HUDEP-2 (cell line): Measurements from ENCODE around the gene RAB3D.
"Not testable (repeated sequence)": the region's sequence is repeated elsewhere in the genome, so short reads cannot be mapped to it uniquely, and the experiment has no call there.

Source experiments
- DNase-seq, 76 experiments: peaks; one replicate each; lab custom pipeline; 2025; ENCODE audit not compliant: unreplicated experiment in 76 of 76; lab: John Stamatoyannopoulos, UW

Gene RAB3D

GRCh38 chr19:11342429-11342828 lies 3.0 kb upstream of the RAB3D start:
- no peak for DNase-seq

- DNase-seq: not testable (repeated sequence)
Observed at GRCh38 chr19:11340099-11340467, 626 bp upstream of the RAB3D start.

- DNase-seq: peak in 1 of 76 experiments; percentile 8
Observed at GRCh38 chr19:11338569-11339253, 746 bp downstream of the RAB3D start.

- no peak for DNase-seq
Observed at GRCh38 chr19:11338121-11338520, 1.3 kb downstream of the RAB3D start.

- no peak for DNase-seq
Observed at GRCh38 chr19:11337080-11337479, 2.4 kb downstream of the RAB3D start.

- no peak for DNase-seq
Observed at GRCh38 chr19:11335449-11336146, 3.9 kb downstream of the RAB3D start.

- not testable (repeated sequence) for DNase-seq
Observed at GRCh38 chr19:11333838-11334237, 5.6 kb downstream of the RAB3D start.

DNA sequence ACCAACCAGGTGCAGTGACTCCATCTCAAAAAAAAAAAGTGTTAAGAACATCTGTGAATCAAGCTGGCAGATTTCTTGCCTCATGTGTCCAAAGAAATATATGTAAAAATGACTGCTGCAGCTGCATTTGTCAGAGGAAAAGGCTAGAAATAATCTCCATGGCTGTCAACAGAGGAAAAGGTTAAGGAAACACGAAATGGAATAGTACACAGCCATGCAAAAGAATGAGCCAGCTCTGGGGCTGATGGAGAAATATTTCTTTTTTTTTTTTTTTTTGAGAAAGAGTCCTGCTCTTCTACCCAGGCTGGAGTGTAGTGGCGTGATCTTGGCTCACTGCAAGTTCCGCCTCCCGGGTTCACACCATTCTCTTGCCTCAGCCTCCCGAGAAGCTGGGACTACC lies 6.6 kb downstream of the RAB3D start:
- DNase-seq: no peak

DNA sequence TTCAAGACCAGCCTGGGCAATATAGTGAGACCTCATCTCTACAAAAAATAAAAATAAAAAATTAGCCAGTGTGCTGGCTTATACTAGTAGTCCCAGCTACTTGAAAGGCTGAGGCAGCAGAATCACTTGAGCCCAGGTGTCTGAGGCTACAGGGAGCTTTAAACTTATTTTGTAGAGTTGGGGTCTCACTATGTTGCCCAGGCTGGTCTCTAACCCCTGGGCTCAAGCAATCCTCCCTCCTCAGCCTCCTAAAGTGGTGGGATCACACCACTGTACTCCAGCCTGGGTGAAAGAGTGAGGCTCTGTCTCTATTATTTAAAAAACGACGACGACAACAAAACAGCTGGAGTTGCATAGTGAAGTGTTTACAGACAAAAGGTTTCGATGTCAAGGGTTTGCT lies 8.0 kb downstream of the RAB3D start:
- DNase-seq: no peak

GRCh38 chr19:11330127-11330526 lies 9.3 kb downstream of the RAB3D start:
- DNase-seq: no peak

DNA sequence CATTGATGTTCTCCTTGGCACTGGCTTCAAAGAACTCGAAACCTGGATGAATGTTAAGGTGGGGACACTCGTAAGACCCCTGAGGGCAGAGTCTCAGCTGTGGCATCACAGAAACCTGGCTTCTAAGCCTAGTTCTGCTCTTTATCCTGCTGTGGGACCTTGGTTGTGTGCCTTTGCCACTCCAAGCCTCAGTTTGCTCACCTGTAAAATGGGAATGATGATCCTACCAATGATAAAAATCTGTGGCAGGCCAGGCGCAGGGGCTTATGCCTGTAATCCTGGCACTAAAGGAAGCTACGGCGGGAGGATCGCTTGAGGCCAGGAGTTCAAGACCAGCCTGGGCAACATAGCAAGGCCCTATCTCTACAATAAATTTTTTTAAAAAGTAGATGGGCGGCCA lies 13.9 kb downstream of the RAB3D start:
- no peak for DNase-seq

DNA sequence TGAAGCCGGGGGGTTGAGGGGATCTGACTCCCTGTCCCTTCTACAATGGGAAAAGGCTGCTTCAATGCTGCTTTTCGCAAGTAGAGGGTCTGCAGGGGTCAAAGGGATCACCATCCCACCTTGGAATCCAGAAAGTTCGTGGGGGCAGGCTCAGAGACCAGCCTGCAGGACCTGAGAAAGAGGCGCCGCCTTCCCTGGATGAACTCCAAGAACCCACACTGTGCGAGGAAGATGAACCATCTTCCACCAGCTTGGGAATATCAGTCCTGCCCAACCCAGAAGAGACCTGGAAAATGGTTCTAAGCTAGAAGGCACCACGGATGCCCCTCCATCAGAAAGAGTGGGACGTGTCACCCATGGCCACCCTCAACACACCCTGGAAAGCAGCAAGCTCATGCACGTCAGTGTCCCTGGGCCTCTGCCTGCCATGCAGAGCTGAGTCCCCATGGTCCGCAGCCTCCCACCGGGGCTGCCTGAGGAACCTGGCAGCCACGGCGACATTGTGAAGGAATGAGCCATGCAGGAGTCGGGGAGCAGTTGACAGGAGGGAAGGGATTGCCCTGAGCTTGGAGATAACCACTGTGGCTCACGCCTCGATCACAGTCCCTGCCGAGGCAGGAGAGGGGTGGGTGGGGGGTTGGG lies 14.6 kb downstream of the RAB3D start:
- DNase-seq: no peak

- peak in 4 of 76 experiments; percentile 10 to 30 (median 14) for DNase-seq
Observed at GRCh38 chr19:11324079-11324661, 15.3 kb downstream of the RAB3D start.

DNA sequence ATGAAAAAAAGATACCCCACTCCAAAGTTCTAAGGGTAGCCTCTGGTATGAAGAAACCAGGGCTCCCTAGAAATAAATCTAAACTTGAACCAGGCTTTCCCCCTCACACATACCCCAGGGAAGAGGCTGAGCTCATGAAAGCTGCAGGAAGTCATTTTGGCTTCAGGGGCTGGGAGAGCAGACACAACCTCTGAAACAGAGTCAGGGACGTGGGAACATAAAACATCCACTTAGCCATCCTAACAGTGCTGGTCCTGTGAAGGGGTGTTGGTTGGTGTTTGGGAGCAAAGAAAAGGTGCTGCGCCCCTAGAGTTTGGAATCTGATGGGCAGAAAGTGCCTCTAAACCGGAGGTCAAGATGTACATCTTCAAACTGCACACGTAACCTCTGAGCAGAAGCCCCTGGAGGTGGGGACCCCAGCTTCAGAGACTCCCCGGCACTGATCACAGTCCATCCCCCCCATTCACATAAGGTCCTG lies 15.8 kb downstream of the RAB3D start:
- DNase-seq: no peak

DNA sequence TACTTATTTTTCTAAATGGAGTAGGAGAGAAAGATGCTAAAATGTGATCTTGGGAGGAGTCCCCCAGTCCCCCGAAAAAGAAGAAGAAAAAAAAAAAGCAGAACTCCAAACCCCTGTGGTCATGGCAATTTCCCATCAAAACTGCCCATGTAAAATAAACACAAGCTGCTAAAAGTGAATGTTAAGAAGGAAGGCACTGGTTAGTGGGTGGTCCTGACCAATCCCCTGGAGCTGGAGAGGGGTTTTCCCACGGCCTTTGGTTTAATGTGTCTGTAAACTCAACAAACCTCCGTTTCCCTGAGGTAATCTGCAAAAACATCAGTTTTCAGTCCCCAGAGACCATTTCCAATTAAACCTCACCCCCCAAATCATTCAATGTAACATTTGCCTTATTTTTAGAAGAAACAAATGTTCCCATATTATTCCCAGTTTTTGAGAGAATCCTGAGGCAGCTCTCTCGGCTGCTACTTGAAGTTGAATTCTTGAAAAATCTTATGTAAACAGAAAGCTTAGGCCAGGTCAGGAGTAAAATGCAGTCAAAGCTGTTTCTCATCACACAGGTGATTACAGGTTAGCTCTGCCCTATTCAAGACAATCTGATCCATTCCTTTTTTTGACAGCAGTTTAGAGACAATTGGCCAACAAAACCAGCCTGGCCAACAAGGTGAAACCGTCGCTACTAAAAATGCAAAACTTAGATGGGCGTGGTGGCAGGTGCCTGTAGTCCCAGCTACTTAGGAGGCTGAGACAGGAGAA lies 17.0 kb downstream of the RAB3D start:
- no peak for DNase-seq

- peak in 1 of 76 experiments; percentile 17 for DNase-seq
Observed at GRCh38 chr19:11321191-11322126, 18.0 kb downstream of the RAB3D start.

DNA sequence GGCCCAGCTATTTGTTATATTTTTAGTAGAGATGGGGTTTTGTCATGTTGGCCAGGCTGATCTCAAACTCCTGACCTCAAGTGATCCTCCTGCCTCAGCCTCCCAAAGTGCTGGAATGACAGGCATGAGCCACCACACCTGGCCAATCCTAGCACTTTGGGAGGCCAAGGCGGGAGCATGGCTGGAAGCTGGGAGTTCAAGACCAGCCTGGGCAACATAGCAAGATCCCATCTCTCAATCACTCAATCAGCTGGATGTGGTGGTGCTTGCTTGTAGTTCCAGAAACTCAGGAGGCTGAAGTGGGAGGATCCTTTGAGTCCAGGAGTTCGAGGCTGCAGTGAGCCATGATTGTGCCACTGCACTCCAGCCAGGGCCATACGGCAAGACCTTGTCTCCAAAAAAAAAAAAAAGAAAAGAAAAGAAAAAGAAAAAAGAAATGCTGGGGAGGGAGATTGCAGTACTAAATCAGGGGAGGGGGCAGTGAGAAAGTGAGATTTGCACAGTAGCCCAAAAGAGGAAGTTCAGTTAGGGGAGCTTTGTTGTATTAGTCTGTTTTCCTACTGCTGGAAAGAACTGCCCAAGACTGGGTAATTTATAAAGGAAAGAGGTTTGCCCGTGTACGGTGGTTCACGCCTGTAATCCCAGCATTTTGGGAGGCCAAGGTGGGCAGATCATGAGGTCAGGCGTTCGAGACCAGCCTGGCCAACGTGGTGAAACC lies 19.0 kb downstream of the RAB3D start:
- not testable (repeated sequence) for DNase-seq

DNA sequence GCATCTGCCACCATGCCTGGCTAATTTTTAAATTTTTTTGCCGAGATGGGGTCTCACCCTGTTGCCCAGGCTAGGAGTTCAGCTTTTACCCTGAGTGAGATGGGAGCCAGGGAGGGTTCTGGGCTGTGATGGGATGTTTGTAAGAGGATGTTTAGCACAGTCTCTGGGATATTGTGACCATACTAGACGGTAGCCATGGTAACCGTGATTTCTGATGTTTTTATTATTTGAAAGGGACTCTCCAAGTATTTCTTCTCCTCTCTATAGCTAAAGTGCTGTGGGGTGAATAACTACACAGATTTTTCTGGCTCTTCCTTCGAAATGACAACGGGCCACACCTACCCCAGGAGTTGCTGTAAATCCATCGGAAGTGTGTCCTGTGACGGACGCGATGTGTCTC lies 33.1 kb downstream of the RAB3D start:
- DNase-seq: no peak

GRCh38 chr19:11304936-11305335 lies 34.5 kb downstream of the RAB3D start:
- no peak for DNase-seq
